ENCODE results near the gene GLI1.

Gene GLI1

GRCh38 chr12:57521525-57522010, 62.0 kb downstream of the GLI1 start:
- DNase-seq = no peak
